Stimulated activated CD4-positive, alpha-beta T cell treated with anti-CD3 and anti-CD28 coated beads, TNF-alpha, amount 100 ng/mL, for 24 hours (primary cell): ENCODE results near the gene GRPR.

Experiments used
- DNase-seq, 3 experiments: peaks; one replicate each; pipeline ENCODE4 v3.0.0-alpha.2; 2020; ENCODE audit warnings: low read depth in 3 of 3

The GRPR gene

DNA sequence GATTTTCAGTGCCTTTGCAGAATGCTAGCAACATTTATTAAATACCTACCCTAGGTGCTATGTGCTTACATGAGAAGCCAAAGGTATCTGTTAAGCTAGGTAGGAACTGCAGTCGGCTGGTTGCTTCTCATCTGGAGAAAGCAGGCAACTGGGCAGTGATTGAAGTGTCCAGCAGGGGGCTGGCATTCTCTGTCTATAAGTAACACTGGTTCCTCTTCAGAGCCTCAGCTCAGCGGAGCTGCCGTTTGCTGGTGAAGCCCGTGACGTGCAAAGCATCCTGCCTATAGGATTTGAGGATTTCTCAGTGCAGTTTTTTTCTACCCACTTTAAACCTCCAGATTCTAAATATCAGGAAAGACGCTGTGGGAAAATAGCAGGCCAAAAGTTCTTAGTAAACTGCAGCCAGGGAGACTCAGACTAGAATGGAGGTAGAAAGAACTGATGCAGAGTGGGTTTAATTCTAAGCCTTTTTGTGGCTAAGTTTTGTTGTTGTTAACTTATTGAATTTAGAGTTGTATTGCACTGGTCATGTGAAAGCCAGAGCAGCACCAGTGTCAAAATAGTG, at the start of gene GRPR:
Gene GRPR (plus strand): TSS at position 344 of the 565 bp plus-strand sequence. CDS start 389 bp downstream, outside the sequence.
- peak; percentile 6 to 58 (median 9) for DNase-seq

DNA sequence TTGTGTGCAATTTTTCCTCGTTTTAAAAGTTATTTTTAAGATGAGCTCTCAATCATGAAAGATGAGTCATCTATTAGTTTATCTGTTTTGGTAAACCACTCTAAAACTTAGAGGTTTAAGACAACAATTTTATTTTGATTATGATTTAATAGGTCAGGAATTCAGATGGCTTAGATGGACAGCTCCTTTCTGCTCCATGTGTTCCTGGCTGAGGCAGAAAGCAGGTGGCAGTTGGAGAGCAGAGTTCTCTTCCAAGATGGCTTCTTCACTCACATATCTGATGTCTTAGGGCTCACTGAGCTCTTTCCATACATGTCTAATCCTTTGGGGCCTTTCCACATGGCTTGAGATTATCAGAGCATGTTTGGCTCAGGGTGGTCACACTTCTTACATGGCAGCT, 48.3 kb upstream of the GRPR start:
- no peak for DNase-seq

DNA sequence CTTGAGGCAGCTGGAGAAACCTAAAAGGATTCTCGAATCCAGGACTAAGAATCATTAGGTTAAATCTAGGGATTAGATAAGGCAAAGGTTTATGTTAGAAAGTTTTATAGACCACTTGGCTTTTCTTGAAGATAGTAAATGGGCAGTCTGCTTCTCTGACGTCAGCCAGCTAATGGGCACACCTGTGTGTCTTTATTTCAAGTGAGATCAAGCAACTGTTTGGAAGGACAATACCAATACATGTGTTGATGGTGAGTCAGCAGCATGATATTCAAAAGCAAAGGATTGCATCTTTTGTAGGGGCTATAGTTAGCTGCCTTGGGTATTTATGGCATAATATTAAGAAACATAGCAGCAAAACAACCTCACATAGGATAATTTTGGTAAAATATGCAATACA, 46.5 kb upstream of the GRPR start:
- DNase-seq, result no peak

DNA sequence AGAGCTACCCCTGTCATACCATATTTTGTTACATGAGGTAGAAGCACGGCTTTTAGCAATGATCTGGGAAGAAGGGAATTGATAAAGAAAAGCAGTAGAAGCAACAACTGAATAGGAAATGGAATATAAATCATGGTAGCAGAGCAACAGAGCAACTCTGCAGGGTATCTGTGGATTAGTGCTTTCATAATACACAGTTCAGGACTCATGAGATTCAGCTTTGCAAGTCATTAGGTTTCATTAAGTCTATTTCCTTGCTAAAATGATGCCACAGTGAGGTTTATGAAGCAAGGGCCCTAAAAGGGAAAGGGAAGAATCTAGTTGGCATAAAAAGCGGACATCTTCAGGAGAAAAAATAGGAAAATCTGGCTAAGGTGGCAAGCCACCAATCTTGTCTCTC, 45.6 kb upstream of the GRPR start:
- DNase-seq, result no peak

DNA sequence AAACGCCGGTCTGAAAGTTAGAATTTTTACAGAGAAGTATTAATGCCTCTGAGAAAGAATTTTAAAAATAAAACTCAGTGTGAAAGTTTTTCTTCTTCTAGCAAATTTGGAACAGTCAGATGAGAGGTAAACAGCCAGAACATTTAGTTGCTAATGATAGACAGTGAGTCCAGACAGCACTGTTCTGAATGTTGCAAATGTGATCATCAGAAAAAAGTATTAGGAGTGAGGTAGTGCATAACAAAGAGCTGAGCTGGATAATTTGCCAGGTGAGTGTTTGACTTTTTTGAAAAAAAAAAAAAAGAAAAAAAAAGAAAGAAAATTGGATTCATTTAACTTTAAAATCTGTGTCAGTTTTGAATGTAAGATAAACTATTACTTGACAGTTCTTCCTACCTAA, 42.0 kb upstream of the GRPR start:
- no peak for DNase-seq

DNA sequence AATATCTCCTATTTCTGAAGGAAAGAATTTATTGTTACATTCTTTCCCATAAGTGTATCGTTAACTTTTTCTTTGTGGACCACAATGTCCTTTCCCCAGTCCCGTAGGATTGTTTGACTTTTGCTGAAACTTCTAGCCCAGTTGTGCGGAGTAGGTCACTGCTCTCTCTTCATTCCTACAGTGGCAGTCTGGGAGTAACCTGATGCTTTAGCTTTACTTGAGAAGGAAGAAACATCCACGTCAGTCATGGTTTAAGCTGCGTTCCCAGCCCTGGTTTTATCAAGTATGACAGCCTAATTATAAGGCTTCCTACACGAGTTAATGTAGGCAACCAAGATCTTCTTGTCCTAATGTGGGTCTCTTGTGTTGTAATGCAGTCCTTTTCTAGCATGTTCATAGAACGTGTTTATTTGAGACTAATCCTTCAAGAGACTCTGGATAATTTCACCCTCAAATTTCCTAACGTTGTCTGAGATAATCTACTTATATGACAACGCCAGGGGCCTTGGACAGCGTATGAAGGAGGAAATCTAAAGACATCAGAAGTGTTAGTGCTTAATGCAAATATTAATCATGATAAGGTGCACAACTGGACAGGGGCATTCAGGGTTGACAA, 40.8 kb upstream of the GRPR start:
- no peak for DNase-seq

DNA sequence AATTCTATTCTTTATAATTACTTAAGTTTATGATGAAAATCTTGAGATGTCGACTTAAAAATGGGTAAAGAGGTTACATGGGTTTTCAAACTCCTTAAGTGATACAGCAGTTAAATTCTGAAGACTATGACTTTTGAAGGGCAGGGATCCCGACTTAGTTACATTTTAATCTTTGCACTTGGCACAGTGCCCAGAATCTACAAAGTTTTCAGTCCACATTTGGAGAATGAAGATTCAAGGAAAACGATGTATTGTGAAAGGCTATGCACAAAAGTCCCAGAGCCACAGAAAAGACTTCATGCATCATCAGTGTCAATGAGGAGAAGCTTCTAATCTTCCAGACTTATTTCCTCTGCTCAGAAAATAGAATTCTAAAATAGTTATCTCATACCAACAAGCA, 36.3 kb upstream of the GRPR start:
- no peak for DNase-seq

DNA sequence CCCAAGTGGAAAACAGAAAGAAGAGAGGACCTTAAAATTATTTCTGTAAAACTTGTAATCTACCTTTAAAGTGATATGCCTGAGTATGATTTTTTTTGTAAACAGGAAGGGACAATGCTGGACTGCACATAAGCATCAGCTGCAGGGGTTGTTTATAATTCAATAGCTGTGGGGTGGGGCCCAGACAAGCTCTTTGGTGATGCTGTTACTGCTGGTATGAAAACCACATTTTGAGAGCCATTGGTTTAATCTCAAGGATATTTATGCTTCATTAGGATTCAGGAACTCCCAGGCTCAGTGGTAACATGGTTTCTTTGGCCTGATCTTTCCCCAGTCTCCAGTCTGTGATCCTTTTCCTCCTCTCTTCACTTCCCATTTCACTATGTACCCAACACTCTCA, 34.3 kb upstream of the GRPR start:
- no peak for DNase-seq

DNA sequence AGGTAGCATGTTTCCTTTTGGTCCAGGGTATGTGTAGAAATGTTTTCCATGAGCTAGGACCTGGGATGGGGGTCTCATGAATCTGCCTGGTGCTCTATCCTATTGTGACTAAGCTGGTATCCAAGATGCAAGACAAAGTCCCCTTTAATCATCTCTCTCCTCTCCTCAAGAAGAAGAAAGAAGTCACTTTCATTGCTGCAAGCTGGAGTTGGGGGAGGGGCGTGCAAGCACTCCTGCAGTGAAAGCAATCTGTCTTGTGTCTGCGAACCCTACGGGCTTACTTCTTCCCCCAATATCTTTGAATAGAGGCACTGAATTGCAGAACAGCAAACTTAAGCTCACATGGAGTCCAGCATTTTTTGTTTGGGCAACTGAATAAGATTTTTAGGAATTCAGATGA, 27.2 kb upstream of the GRPR start:
- no peak for DNase-seq

DNA sequence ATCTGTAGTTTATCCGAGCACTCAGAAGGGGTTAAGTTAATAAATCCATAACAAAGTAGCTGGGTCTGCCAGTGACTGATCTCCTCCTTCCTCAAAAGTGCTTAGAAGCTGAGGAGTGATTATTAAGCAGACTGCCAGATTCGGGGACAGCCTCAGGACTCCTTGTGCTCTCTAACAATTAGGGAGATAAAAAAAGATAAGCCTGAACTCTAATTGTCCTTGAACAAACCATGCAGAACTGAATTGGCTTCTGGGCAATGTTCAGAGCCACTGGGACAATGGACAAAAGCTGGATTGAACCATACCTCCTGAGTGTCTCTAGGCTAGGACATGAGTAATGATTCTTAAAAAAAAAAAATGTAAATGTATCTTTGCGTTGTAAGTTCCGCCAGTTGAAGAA, 22.7 kb upstream of the GRPR start:
- DNase-seq, result no peak

DNA sequence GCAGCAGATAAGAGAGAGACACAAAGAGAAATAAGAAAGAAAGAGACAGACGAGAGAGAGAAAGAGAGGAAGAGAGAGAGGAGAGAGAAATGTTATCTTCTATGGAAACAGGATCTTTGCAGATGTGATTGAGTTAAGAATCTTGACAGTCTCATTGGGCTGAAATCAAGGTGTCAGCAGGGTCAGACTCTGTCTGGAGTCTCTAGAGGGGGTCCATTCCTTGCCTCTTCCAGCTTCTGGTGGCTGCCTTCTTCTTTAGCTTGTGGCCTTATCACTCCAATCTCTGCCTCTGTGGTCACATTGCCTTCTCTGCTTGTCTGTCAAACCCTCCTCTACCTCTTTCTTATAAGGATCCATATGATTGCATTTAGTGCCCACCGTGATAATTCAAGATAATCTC, 21.8 kb upstream of the GRPR start:
- no peak for DNase-seq

DNA sequence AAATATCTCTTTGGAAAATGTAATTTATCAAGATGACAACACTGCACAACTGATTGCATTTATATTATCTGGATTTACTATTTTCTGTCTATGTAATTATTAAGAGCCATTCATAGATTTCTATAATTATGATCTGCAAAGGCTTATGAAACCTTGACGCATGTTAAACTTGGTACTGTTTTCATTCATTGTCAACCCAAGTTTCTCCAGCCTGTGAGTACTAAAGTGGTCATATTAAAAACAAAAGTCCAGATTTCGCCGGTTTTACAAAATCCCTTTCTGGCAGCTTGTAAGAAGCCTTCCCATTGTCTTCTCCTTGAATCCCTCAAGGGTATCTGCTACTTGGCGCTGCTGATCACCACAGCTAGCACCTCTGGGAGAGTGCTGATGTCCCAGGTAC, 19.7 kb upstream of the GRPR start:
- DNase-seq, result no peak

DNA sequence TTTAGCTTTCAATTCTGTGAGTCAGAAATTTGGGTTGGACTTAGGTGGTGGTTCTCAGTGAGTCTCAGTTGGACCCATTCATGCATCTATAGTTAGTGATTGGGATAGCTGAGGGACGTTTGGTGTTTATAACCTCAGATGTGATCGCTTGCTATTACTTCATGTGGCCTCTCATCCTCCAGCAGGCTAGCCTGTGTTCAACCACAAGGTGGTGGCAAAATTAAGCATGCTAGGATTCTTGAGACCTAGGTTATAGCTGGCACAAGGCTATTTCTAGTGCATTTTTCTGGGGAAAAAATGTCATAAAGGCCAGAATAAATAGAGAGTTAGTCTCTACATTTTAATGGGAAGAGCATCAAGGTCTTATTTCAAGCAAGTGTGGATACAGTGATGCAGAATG, 10.9 kb upstream of the GRPR start:
- DNase-seq, result no peak

DNA sequence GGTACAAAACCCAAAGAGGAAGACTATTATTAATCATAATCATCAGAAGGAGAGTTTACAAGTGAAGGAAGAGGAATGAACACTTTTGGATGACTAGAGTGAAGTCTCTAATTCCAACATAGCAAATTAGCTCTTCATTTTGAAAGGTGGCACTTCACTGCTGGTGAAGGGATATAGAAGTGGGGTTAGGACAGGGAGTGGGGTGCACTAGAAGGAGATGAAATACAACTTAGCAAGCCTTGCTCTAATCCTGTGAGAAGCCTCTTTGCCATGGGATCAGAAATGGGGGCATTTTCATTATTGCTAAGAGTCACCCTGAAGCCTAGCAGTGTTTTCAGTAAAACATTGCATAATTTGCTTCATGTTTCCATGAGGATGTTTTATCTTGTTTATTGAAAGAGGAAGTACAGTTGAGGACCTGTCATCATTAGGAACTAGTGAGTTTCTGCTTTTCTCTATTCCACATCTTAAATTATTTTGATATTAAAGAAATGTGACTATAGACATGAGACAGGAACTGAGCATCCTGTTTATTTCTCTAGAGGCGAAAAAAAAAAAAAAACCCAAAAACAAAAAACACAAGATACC, 9.3 kb upstream of the GRPR start:
- no peak for DNase-seq

DNA sequence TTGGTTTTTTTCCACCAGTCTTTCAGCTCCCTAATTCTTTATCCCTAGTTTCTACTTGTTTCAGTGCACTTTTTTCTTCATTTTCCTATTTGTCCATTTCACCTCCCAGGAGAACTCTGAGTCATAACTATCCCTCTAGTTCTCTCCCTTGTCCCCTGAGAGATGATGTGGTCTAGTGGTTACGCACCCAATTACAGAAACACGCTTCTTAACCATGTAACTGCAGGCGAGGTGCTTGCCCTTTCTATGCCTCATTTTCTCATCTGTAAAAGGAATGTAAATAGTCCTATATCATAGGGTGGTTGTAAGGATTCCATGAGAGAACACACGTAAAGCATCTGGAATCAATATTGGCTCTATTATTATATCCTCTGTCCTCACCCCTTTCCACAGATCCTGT, 8.8 kb upstream of the GRPR start:
- DNase-seq, result no peak

DNA sequence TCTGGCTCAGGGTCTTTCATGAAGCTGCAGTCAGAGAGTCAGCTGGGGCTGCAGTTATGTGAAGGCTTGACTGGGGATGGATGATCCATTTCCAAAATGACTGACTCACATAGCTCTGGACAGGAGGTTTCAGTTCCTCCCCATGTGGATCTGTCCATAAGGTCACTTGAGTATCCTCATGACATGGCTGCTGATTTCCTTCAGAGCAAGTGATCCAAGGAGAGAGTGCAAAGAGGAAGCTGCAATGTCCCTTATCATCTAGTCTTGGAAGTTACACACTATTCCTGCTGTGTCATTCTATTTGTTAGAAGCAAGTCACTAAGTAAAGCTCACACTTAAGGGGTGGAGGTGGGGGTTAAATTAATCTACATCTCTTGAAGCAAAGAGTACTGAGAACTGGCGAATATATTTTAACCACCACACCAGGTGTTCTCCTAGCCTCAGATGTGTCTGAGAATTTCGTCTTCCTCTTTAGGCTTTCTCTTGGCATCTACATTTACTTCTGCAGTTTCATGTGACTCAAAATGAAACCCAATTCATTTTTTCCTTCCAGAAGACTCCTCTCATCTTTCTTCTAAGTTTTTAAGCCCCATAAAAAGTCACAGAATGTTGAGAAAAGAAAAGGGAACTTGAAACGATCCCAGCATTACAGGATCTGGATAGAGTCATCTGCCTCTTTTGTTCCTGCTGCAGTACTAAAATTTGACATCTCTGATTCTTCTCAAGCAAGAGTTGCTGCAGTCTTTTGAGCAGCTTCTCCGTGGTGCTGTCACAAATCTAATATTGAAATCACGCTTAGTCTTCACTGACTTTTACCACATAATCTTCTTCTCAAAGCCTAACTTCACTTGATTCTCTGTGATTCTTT, 3.8 kb upstream of the GRPR start:
- DNase-seq, result no peak

DNA sequence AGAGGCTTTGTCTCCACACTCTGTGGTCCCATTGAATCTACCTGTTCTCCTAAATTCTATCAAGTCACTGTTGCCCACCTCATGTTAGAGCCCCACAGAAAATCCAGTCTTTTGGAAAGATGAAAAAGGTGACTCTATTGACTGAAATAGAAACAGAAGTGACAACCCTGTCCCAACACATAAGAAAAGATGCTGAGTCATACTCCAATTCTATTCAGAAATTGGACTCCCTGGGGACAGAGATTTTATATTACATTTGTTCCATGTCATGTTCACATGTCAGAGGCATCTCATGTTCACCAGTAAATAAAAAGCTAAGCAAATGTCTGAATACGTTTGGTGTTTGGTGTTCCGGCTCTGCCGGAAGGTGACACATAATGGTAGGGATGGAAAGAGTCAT, 2.9 kb upstream of the GRPR start:
- no peak for DNase-seq

DNA sequence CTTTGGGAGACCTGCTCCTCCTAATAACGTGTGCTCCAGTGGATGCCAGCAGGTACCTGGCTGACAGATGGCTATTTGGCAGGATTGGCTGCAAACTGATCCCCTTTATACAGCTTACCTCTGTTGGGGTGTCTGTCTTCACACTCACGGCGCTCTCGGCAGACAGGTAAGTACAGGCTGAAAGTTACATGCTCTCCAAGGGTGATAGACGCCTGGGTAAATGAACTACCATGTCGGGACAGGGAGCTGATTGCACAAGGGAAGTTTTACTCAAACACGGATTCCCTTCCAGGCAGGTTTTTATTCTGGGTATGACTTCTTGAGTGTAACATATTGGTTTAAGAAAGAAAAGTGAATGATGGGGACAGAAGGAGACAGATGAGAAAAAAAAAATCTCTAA, 836 bp downstream of the GRPR start:
- no peak for DNase-seq

DNA sequence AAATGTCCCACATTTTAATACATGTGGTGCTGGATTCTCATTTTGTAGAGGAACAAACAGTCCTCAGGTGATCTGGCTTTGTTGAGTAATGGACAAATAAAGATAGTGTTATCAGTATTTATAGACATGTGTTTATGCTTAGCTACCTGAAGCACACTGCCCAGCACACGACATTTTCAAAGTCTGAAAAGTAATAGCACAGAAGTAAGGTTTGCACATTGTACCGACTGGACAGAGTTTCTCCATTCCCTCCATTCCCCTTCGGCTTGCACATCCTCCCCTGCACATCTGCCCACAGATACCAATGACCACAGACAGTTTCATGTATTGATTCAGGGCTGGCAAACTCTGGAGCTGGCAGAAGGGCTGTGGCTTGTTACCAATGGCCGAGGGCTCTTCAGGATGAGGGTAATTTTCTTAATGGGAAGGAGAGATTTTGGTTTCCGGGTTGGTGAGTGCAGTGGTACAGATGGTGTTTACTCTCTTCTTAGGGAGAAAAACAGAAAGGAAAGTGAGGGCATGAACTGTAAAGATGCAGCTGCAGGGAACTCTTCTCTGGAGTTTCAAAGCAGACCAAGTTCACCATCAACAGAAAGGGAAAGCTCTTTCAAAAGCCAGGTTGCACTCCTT, 2.3 kb downstream of the GRPR start:
- DNase-seq, result no peak

DNA sequence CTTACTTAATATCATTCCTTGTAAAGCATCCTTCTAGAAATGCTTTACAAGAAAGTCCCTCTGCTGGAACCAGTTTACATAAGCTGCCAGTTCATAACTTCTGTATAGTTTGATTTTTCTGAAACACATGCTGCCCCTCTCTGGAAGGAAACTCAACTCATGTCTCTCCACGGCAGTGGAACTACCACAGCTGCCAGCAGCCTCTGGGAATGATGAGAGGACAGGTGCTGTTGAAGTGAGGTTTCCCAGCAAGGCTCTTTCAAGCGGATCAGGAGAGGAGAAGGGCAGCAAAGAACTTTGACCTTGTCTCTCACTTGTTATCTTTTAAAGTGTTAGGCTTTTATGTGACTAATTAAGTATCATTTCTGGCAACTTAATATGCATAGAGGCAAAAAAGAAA, 7.3 kb downstream of the GRPR start:
- no peak for DNase-seq

DNA sequence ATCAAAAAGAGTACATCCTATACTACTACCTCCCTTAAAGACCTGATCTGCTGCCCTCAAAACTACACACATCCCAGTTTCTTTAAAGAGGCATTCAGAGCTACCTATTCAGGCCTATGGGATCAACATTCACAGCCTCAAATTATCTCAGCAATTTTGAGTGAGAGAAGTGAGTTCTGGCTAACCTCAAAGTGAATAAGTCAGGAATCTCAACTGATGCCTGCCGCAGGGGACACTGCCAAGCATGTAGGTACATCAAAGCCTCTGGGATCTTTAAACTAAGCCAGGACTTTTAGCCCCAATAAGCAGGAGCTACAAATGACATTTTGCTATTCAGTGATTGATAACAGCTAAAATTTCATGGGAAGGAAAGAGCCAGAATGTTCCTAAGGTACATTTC, 11.6 kb downstream of the GRPR start:
- DNase-seq, result no peak

DNA sequence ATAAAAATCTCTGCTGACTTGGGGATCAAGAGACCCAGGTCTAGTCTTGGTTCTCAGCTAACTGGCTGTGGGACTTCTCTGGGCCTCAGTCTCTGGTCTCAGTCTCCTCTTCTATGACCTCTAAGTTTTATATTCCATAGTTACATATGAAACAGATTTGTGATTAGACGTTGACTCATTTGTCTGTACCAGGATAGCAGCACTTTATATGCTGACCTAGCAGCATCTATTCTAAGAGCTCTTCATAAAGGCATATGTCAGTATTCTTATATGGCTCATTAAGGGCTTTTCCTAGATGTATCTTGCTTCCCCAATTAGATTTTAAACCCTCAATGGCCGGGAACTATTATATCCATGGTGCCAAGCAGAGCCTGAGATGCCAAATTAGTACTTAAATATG, 12.7 kb downstream of the GRPR start:
- no peak for DNase-seq
